Smooth muscle cell (in vitro differentiated cells): ENCODE results near the gene RYR3. TPM values are rescaled to one million over a fixed set of nuclear protein-coding genes. Genes with fewer than 3 reads are reported as not detected.

ENCODE experiments used
- DNase-seq: peaks from one replicate; lab custom pipeline; 2025; ENCODE audit not compliant: unreplicated experiment; lab: John Stamatoyannopoulos, UW
- H2AFZ ChIP-seq: fragments of 200-600 bp; sonication (generic); 2 replicates; pipeline ENCODE4 v1.6.0; 2016; ENCODE audit warnings: antibody characterized with exemption, low read depth, mild to moderate bottlenecking
- H3F3A ChIP-seq: fragments of 200-600 bp; sonication (generic); 2 replicates; pipeline ENCODE4 v1.6.0; 2017; ENCODE audit warnings: antibody characterized with exemption, low read depth
- H3K27ac ChIP-seq: fragments of 200-600 bp; sonication (generic); 2 replicates; pipeline ENCODE4 v1.5.1; 2016; ENCODE audit warnings: low read depth, mild to moderate bottlenecking
- H3K27me3 ChIP-seq: fragments of 200-600 bp; sonication (generic); 2 replicates; pipeline ENCODE4 v1.6.1; 2016; ENCODE audit warnings: low read depth, mild to moderate bottlenecking
- H3K36me3 ChIP-seq: fragments of 200-600 bp; sonication (generic); 2 replicates; pipeline ENCODE4 v1.5.1; 2016; ENCODE audit warnings: low read depth
- H3K4me1 ChIP-seq: fragments of 200-600 bp; sonication (generic); 2 replicates; pipeline ENCODE4 v1.5.1; 2016; ENCODE audit warnings: low read depth
- H3K4me2 ChIP-seq: fragments of 200-600 bp; sonication (generic); 2 replicates; pipeline ENCODE4 v1.6.0; 2016; ENCODE audit warnings: mild to moderate bottlenecking
- H3K4me3 ChIP-seq: fragments of 200-600 bp; sonication (generic); 2 replicates; pipeline ENCODE4 v1.5.1; 2016; ENCODE audit warnings: mild to moderate bottlenecking
- H3K79me2 ChIP-seq: fragments of 200-600 bp; sonication (generic); 2 replicates; pipeline ENCODE4 v1.6.0; 2016; ENCODE audit warnings: low read depth, mild to moderate bottlenecking
- H3K9ac ChIP-seq: fragments of 200-600 bp; sonication (generic); 2 replicates; pipeline ENCODE4 v1.6.0; 2016; ENCODE audit warnings: low read depth
- H3K9me3 ChIP-seq: fragments of 200-600 bp; sonication (generic); replicated peaks from 2 replicates; pipeline ENCODE4 v1.5.1; 2016; ENCODE audit warnings: low read depth
- H4K20me1 ChIP-seq: fragments of 200-600 bp; sonication (generic); 2 replicates; pipeline ENCODE4 v1.6.0; 2016; ENCODE audit warnings: low read depth
- WGBS: methylation state at CpG from one replicate; pipeline ENCODE4 v1.1.7; 2016; ENCODE audit warnings: low lambda C conversion rate; 5-methylcytosine and 5-hydroxymethylcytosine counted together
- polyA plus RNA-seq: library from polyadenylated mRNA; unstranded; fragments of >200 nt; fragmentation: Nextera tagmentation; extraction: Ambion mirVana; gene quantifications from 2 replicates; pipeline ENCODE4 v1.2.1, GENCODE V29; 2016
- total RNA-seq: library from RNA; depleted of rRNA; stranded (reverse); fragments of >200 nt; gene quantifications from 2 replicates; pipeline ENCODE4 v1.2.3, GENCODE V29; 2014
- TF ChIP-seq, protein P1 (sequence below): fragments of 200-600 bp; sonication (generic); IDR thresholded peaks from 2 replicates; pipeline ENCODE4 v1.5.1; 2017; ENCODE audit warnings: borderline replicate concordance, mild to moderate bottlenecking, antibody characterized with exemption; ENCODE audit not compliant: insufficient read depth, poor library complexity, severe bottlenecking

The RYR3 gene
- total and polyA plus RNA-seq, 2 experiments from 2014 or later = 0.23 to 6.2 TPM

DNA sequence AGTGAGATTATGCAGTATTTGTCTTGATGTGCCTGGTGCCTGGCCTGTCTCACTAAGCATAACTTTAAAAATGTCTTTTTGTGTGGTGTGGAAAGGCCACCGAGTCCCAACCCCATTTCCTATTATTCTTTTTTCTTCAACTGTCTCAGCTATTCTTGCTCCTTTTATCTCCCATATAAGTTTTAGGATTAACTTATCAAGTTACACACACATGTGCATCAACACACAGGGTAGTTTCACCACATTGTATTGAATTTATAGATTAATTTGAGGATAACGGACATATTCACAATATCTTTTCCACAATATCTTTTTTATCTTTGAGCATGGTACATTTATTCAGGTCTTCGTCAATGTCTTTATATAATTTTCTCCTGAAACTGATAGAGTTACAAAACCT is 127.6 kb downstream of the RYR3 start:
- no peak overlapping the region for H3K4me3 ChIP-seq
- 95% methylated on average over 3 of the region's 3 CpGs for WGBS
- H3K36me3 ChIP-seq = no peaks in the 10 kb centered on the region
- H3F3A ChIP-seq = no peaks in the 10 kb centered on the region
- H3K4me1 ChIP-seq = no peaks in the 10 kb centered on the region
- no peaks in the 10 kb centered on the region for H3K27me3 ChIP-seq
- H3K4me2 ChIP-seq = no peak overlapping the region
- no peaks in the 10 kb centered on the region for H3K79me2 ChIP-seq
- no peak overlapping the region for H2AFZ ChIP-seq
- no peaks in the 10 kb centered on the region for H4K20me1 ChIP-seq
- no peak for DNase-seq
- no peak overlapping the region for H3K27ac ChIP-seq
- TF ChIP-seq, protein P1, sequence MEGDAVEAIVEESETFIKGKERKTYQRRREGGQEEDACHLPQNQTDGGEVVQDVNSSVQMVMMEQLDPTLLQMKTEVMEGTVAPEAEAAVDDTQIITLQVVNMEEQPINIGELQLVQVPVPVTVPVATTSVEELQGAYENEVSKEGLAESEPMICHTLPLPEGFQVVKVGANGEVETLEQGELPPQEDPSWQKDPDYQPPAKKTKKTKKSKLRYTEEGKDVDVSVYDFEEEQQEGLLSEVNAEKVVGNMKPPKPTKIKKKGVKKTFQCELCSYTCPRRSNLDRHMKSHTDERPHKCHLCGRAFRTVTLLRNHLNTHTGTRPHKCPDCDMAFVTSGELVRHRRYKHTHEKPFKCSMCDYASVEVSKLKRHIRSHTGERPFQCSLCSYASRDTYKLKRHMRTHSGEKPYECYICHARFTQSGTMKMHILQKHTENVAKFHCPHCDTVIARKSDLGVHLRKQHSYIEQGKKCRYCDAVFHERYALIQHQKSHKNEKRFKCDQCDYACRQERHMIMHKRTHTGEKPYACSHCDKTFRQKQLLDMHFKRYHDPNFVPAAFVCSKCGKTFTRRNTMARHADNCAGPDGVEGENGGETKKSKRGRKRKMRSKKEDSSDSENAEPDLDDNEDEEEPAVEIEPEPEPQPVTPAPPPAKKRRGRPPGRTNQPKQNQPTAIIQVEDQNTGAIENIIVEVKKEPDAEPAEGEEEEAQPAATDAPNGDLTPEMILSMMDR = no peak
- no peak overlapping the region for H3K9ac ChIP-seq
- no peaks in the 10 kb centered on the region for H3K9me3 ChIP-seq

DNA sequence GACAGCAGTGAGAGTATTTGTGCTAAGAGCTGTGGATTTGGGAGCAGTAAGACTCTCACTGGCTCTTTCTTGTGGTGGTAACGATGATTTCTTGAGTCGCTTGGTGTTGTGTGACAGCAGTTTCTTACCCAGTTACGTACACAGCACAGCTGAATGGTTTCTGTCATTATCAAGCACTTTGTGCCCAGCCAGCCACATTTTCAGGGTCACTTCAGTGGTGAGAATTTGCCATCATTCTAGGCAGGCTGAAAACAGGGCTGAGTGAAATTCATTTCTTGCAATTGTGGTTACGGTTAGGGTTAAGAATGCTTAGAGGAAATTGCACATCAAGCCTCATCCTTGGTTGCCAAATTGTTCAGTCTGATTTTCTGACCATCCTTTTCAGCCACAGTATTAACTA is 130.1 kb downstream of the RYR3 start:
- Histone ChIP-seq H4K20me1 (no peaks in the 10 kb centered on the region), H3K4me1 (no peaks in the 10 kb centered on the region), H2AFZ (no peak overlapping the region), H3F3A (no peaks in the 10 kb centered on the region), H3K36me3 (no peaks in the 10 kb centered on the region), H3K9me3 (no peaks in the 10 kb centered on the region), H3K27me3 (no peaks in the 10 kb centered on the region), H3K4me2 (no peak overlapping the region), H3K4me3 (no peak overlapping the region), H3K27ac (no peak overlapping the region), H3K9ac (no peak overlapping the region), H3K79me2 (no peaks in the 10 kb centered on the region)
- DNase-seq = no peak
- TF ChIP-seq, protein P1 = no peak
- WGBS = 63% methylated on average over 4 of the region's 4 CpGs

DNA sequence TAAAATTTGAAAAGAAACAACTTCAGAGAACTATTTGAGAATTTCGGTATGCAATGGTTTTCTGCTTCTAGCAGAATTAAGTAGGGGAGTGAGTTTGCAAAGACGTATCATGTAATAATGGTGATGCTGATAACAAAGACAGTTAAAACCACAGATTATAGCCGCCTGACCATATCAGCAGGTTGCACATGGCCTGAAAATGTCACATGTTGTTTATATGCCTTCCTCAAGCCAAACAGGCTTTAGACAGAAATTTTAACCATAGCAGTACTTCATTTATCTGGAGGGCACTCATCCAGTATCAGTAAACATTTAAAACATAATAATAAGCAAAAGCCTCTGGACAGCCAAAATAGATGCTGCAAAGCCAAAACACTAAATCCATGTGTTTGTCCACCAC is 131.7 kb downstream of the RYR3 start:
- no peak overlapping the region for H3K4me2 ChIP-seq
- 53% methylated on average over 3 of the region's 3 CpGs for WGBS
- TF ChIP-seq, protein P1 = no peak
- no peaks in the 10 kb centered on the region for H3K36me3 ChIP-seq
- DNase-seq = no peak
- no peak overlapping the region for H2AFZ ChIP-seq
- no peak overlapping the region for H3K27ac ChIP-seq
- no peaks in the 10 kb centered on the region for H3F3A ChIP-seq
- no peak overlapping the region for H3K4me3 ChIP-seq
- H4K20me1 ChIP-seq = no peaks in the 10 kb centered on the region
- H3K27me3 ChIP-seq = no peaks in the 10 kb centered on the region
- H3K4me1 ChIP-seq = no peaks in the 10 kb centered on the region
- H3K9me3 ChIP-seq = no peaks in the 10 kb centered on the region
- H3K9ac ChIP-seq = no peak overlapping the region
- H3K79me2 ChIP-seq = no peaks in the 10 kb centered on the region

DNA sequence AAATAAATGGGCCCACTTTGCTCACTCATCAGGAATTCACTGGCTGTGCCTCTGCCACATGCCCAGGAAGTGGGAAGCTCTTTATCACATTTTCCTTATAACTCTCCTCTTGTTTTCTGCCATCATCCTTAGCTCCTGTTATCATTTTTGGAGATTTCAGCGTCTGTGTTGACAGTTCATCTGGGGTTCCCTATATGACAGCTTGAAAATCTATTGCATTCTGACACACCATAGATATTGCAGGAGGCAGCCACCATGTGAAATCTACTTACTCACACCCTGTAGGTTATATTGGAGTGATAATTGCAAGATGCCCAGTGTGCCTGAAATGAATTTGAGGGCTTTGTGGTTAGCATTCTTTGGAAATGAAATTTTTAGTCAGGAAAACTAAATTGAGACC is 132.9 kb downstream of the RYR3 start:
- no peak for DNase-seq
- H3K4me3 ChIP-seq = no peak overlapping the region
- H3K27ac ChIP-seq = no peak overlapping the region
- no peaks in the 10 kb centered on the region for H3K4me1 ChIP-seq
- H3K36me3 ChIP-seq = no peaks in the 10 kb centered on the region
- H4K20me1 ChIP-seq = no peaks in the 10 kb centered on the region
- no peak overlapping the region for H3K9ac ChIP-seq
- TF ChIP-seq, protein P1 = no peak
- no peaks in the 10 kb centered on the region for H3K79me2 ChIP-seq
- no peak overlapping the region for H3K4me2 ChIP-seq
- H3F3A ChIP-seq = no peaks in the 10 kb centered on the region
- 15% methylated on average over 1 of the region's 1 CpG for WGBS
- no peaks in the 10 kb centered on the region for H3K9me3 ChIP-seq
- H3K27me3 ChIP-seq = no peaks in the 10 kb centered on the region
- H2AFZ ChIP-seq = no peak overlapping the region
